Pulmonary artery endothelial cell (primary cell): ENCODE data around the gene CDK5R1. TPM values are rescaled to one million over a fixed set of nuclear protein-coding genes. Genes with fewer than 3 reads are reported as not detected.
"Not testable (repeated sequence)": the region's sequence is repeated elsewhere in the genome, so short reads cannot be mapped to it uniquely, and the experiment has no call there.

ENCODE experiments used
- DNase-seq: peaks from one replicate; pipeline ENCODE4 v3.0.0-alpha.2; 2011; ENCODE audit warnings: low read depth, low spot score
- total RNA-seq: library from RNA; depleted of rRNA; stranded (reverse); fragments of >200 nt; gene quantifications from 2 replicates; pipeline ENCODE4 v1.2.3, GENCODE V29; 2014

The CDK5R1 gene
- total RNA-seq, 1 donor from 2014 or later, result 1.8 TPM

GRCh38 chr17:32516450-32516849 lies 29.7 kb downstream of the CDK5R1 start:
- no peak for DNase-seq

DNA sequence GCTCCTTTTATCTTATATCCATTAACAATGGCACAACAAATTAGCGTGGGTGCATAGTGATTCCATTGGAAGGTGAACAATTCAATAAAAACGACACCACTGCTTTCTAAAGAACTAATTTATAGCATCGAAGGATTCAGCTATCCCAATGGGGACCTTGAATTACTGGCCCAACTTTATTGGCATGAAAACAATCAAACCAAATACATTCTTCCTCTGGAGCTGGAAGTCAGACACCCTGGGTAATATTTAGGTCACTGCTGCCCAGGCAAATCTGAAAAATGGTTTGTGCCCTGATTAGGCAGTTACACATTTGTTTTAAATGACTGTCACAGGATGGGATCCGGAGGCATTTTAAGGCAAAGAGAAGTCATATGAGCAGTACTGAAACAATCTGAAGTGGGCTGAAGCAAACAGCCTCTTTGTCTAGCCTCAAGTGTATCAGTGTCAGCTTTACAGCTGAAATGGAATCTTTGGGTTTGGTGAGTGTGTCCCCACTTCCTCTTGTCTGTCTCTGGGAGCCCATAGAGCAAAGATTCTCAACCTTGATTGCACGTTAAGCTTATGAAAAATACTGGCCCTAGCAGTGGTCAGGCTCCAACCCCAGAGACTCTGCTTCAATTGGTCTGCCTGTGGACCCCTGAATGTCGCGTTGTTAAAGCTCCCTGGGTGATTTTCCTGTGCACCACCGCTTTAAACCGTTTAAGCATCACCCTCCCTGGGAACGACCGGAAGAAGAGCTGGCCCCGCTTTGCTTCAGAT lies 30.3 kb downstream of the CDK5R1 start:
- DNase-seq, result no peak

DNA sequence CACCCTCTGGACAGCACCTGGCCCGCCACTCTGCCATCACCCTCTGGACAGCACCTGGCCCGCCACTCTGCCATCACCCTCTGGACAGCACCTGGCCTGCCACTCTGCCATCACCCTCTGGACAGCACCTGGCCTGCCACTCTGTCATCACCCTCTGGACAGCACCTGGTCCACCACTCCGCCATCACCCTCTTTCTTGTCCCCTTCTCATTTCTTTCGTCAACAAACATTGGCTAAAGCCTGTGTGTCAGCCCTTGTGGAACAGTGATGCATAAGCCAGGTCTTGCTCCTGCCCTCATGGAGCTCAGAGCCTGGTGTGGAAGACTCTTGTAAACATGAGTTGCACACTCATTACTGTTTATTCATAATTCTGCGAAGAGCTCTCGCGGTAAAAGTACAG lies 31.2 kb downstream of the CDK5R1 start:
- DNase-seq, result no peak

GRCh38 chr17:32518646-32519227 lies 31.9 kb downstream of the CDK5R1 start:
- DNase-seq, result no peak

- DNase-seq, result no peak
Measured at GRCh38 chr17:32519228-32520103, 32.7 kb downstream of the CDK5R1 start.

DNA sequence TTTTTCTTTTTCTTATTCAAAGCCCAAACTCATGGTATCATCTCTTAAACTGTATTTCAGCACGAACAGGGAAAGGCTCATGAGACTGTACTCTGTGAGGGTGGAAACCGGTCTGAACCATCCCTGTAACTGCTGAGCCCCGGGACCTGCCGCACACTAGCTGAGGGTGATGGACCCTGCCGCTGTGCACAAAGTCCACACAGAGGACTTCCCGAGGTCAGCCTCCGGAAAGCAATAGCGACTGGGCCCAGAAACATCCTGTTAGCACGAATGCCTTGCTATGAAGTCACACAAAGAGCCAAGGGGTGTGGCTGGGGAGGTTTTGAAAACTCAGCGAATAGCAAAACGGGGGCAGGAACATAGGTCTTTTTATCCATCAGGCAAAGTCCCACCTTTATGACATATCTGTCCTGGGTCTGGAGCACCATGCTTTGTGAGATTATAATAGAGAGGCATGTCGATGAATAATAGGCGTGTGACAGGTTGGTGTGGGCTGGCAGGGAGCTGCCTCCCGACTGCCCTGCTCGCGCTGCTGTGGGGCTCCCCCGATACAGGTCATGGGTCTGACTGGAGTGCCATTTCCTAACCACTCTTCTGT lies 33.4 kb downstream of the CDK5R1 start:
- DNase-seq, result peak; percentile 24

DNA sequence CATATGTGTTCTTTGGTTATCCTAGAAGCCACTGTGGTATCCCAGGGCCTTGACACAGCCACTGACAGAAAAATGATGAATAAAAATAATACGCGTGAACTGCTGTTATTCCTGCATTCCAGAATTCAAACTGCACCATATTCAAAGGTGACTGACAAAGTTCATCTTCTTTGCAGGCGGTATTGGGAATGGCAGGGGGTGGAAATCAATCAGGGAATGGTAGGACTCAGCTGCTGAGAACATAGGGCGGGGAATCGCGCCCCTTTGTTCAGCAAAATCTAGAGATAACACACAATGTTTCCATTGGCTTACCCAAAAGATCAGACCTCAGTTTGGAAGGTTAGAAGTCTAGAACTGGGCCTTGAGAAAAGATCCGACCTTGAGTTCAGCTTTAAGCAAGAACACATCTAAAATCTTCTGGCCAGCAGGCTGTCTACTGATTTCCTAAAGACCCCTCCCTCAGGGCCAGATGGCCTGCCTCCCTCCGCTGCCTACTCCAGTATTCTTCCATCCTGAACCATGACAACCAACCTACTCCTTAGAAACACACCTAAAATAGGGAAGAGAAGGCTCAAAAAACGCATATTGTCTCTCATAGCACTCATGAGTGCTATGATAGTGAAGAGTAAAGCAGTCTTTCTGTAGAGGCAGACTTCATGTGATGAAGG lies 34.1 kb downstream of the CDK5R1 start:
- DNase-seq, result no peak

GRCh38 chr17:32523017-32523680 lies 36.4 kb downstream of the CDK5R1 start:
- no peak for DNase-seq

DNA sequence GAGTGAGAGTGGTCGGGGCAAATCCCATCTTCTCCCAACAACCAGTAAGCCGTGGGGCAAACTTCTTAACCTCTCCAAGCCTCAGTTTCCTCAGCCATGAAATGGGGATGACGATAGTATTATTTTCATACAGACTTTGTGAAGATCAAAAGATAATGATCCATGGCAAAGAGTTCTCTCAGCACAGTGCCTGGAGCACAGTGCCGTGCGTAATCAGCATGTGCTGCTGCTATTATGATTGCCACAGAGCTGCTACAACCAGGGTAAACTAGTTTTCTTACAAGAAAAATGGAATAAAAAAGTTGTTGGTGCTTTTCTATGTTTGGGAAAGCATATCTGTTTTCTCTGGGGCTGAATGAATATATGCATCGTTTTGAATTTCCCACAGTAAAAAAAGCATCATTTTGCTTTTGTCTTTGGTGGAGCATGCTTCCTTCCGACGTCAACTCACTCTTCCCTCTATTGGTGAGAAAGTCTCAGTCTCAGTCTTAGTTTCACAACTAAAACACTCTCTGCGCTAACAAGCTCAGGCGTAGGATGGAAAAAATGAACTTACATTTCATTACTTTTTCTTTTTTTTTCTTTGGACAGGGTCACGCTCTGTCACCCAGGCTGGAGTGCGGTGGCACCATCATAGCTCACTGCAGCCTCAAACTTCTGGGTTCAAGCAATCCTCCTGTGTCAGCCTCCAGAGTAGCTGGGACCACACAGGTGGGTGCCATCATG lies 37.2 kb downstream of the CDK5R1 start:
- no peak for DNase-seq

- not testable (repeated sequence) for DNase-seq
Measured at GRCh38 chr17:32524553-32524880, 37.7 kb downstream of the CDK5R1 start.

DNA sequence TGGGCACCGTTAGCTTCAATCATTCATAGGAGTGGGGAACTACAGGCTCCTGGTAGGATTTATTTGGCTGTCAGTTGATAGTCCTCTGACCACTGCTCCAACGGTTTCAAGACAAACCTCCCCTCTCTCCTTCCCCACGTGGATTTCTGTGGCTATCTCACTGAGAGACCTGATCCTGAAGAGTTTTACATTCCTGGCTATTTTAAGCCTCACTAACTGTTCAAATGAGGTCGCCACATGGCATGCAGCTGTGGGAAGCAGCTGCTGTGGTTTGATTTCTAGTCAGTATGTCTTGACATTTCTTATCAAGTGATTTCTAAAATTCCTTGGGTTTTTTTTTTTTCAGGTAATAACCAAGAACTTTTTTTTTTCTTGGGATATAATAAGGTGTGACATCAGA lies 38.3 kb downstream of the CDK5R1 start:
- DNase-seq, result no peak

DNA sequence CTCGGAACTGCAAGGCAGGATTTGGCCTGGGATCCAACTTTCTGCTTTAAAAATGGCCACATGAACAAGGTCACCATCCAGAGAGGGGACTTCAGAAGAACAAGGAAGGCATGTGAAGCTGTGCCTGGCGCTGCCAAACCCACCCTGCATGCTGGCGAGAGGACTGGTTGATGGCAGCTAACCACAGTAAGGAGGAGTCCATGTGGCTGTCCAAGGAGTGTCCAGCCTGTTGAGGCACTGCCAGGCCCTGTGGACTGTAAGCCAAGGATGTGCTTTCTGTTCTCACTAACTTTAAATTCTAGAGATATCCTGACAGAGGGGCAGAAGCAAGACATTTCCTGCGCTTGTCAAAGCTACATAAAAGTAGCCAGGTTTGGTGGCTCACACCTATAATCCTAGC lies 40.4 kb downstream of the CDK5R1 start:
- no peak for DNase-seq

- DNase-seq, result no peak
Measured at GRCh38 chr17:32528825-32529224, 42.0 kb downstream of the CDK5R1 start.

- no peak for DNase-seq
Measured at GRCh38 chr17:32529604-32530003, 42.8 kb downstream of the CDK5R1 start.

GRCh38 chr17:32533296-32533695 lies 46.5 kb downstream of the CDK5R1 start:
- no peak for DNase-seq

DNA sequence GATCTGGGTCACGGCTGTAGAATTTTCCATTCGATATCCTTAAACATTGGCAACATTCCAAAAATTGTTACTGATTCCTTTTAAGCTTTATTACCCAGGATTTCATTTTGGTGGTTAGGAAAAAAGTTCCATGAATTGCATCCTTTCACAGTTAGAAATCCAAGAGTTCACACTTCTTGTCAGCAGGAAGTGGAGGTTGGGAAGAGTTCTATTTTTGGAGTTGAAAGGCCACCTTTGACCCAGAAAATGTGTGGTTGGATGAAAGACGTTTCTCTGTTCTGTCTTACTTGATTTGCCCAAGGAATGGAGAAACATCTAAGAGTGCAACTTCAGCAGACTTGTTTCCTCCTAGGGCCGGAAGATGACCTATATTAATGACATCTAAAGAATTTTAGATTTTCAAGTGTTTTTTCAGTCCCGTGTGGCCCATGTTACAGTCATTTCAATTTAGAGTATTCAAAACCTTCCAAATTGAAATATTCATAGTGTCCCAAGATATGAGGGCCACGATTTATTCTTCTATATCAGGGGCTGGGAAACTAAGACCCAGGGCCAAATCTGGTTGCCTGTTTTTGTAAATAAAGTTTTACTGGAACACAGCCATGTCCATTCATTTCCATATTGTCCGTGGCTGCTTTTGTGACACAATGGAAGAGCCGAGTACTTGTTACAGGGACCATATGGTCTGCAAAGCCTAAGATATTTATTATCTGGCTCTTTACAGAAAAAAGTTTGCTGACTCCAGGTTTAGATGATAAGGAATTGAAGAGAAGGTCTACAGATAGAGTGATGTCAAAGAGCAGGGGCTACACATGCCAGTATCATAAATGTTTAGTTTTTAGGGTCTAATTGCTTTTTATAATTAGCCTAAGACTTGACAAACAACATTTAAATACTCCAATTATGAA lies 50.2 kb downstream of the CDK5R1 start:
- DNase-seq, result no peak
